Kidney (tissue), 14 donors: ENCODE measurements around the gene HEXD. TPM values are rescaled to one million over a fixed set of nuclear protein-coding genes. Genes with fewer than 3 reads are reported as not detected.

Source experiments
- DNase-seq, 5 donors: peaks; one replicate each; pipeline ENCODE4 v3.0.0-alpha.2; 2013 to 2020
- FAIRE-seq: peaks from 2 replicates; lab custom pipeline; 2012; peaks lifted over from hg19 to GRCh38; lab: Jason Lieb, UNC
- H3K27ac ChIP-seq, 2 donors: one replicate each; pipeline ENCODE4 v1.7.0; 2013; ENCODE audit warnings: low read depth in 2 of 2, low read length in 2 of 2, inconsistent platforms in 1 of 2
- H3K27me3 ChIP-seq: one replicate; pipeline ENCODE4 v1.7.1; 2013; ENCODE audit warnings: low read length, inconsistent platforms; ENCODE audit not compliant: control insufficient read depth, insufficient read depth
- H3K36me3 ChIP-seq, 3 donors: one replicate each; pipeline versions ENCODE4 v1.7.0 to v1.7.1; 2013; ENCODE audit warnings: low read length in 3 of 3, control low read depth in 1 of 3, inconsistent platforms in 1 of 3; ENCODE audit not compliant: insufficient read depth in 3 of 3, control insufficient read depth in 2 of 3
- H3K4me1 ChIP-seq, 3 donors: one replicate each; pipeline versions ENCODE4 v1.7.0 to v1.7.1; 2013; ENCODE audit warnings: low read length in 3 of 3, inconsistent platforms in 1 of 3, low read depth in 1 of 3; ENCODE audit not compliant: control insufficient read depth in 2 of 3, insufficient read depth in 2 of 3
- H3K4me3 ChIP-seq, 3 donors: one replicate each; pipeline versions ENCODE4 v1.7.0 to v1.8.1; 2013; ENCODE audit warnings: low read length in 3 of 3, control low read depth in 1 of 3, inconsistent platforms in 1 of 3
- H3K9ac ChIP-seq, 3 donors: one replicate each; pipeline versions ENCODE4 v1.7.0 to v1.7.1; 2013; ENCODE audit warnings: low read length in 3 of 3, control low read depth in 1 of 3, inconsistent platforms in 1 of 3
- H3K9me3 ChIP-seq, 3 donors: one replicate each; pipeline versions ENCODE4 v1.7.0 to v1.7.1; 2013; ENCODE audit warnings: low read length in 3 of 3, control low read depth in 1 of 3, inconsistent platforms in 1 of 3; ENCODE audit not compliant: control insufficient read depth in 2 of 3, insufficient read depth in 1 of 3
- CTCF ChIP-seq: IDR thresholded peaks from 3 replicates; pipeline ENCODE4 v1.5.1; 2012; ENCODE audit warnings: mild to moderate bottlenecking, moderate library complexity, borderline replicate concordance; ENCODE audit not compliant: insufficient read depth; ENCODE audit errors: extremely low read depth
- intact Hi-C: fragments of 100-400 bp; cut with DNase I; formaldehyde crosslinking; loops from one replicate; pipeline ENCODE4 v1.11.1; 2022
- polyA plus RNA-seq: library from polyadenylated mRNA; stranded (reverse); fragments of 350-450 nt; fragmentation: Illumina TruSeq; extraction: RNeasy Lipid Tissue Mini Kit (QIAGEN cat#74804); gene quantifications from one replicate; pipeline ENCODE4 v1.2.3, GENCODE V29; 2014; ENCODE audit warnings: low read depth, low replicate concordance; ENCODE audit not compliant: insufficient read depth
- total RNA-seq: library from RNA; stranded (reverse); fragmentation: NEBNext Ultra II Directional; extraction: Animal tissue kit (Norgen Biotek cat#: 25700); gene quantifications from one replicate; pipeline ENCODE4 v1.2.1, GENCODE V29; 2021
- donor health status: control.
- donor health status: control.
- donor health status: control.
- donor health status: control.
- donor health status: control.
- donor health status: DM: yes; HTN: yes; CAD: no.
- donor health status: Normal renal cell carcinoma (clear cell type).

Gene HEXD
- total and polyA plus RNA-seq, 2 donors from 2014 or later: 39.2 to 42.0 TPM

- DNase-seq: peak in 3 of 5 donors; percentile 37 to 88 (median 59)
- no peaks in the 10 kb centered on the region for H3K4me1 ChIP-seq
- FAIRE-seq: no peak
Measured at GRCh38 chr17:82440991-82441627, 23.0 kb downstream of the HEXD start.

GRCh38 chr17:82441691-82442487, 23.7 kb downstream of the HEXD start:
- Histone ChIP-seq H3K9me3 (no peaks in the 10 kb centered on the region), H3K4me1 (no peaks in the 10 kb centered on the region), H3K36me3 (peaks cover 0 to 5% (median 4%) of the 10 kb centered on the region in 3 donors), H3K9ac (no peak overlapping the region), H3K4me3 (no peak overlapping the region), H3K27me3 (no peaks in the 10 kb centered on the region), H3K27ac (no peak overlapping the region)
- FAIRE-seq (no peak), DNase-seq (peak in 2 of 5 donors; percentile 42 to 73)
- intact Hi-C loops: no loop called here
- no peak for TF ChIP-seq CTCF

More at GRCh38 chr17:82440991-82441627, 23.0 kb downstream of the HEXD start:
- Histone ChIP-seq H3K36me3 (peaks cover 0 to 8% (median 4%) of the 10 kb centered on the region in 3 donors), H3K27ac (no peak overlapping the region), H3K9ac (no peak overlapping the region), H3K4me3 (no peak overlapping the region), H3K9me3 (no peaks in the 10 kb centered on the region), H3K27me3 (no peaks in the 10 kb centered on the region)
- intact Hi-C loops: no loop called here
- no peak for TF ChIP-seq CTCF

GRCh38 chr17:82442643-82443464, 24.7 kb downstream of the HEXD start:
- no peak overlapping the region for H3K27ac ChIP-seq
- intact Hi-C loops: no loop called here
- H3K4me1 ChIP-seq: no peaks in the 10 kb centered on the region
- no peaks in the 10 kb centered on the region for H3K27me3 ChIP-seq
- peaks cover 0 to 5% (median 4%) of the 10 kb centered on the region in 3 donors for H3K36me3 ChIP-seq
- peak in 1 of 5 donors; percentile 40 for DNase-seq
- TF ChIP-seq CTCF: no peak
- no peaks in the 10 kb centered on the region for H3K9me3 ChIP-seq
- H3K4me3 ChIP-seq: no peak overlapping the region
- FAIRE-seq: no peak
- H3K9ac ChIP-seq: no peak overlapping the region
